HG03521 (cell line): ENCODE data around the gene TMEM14A.
A peak's percentile ranks its signal among the peaks of the same experiment; 100 is the strongest.
"Not testable (repeated sequence)": the region's sequence is repeated elsewhere in the genome, so short reads cannot be mapped to it uniquely, and the experiment has no call there.

Experiments used
- ATAC-seq: cut with Tn5 transposase; IDR thresholded peaks from one replicate; pipeline ENCODE4 v1.9.1; 2021; ENCODE audit warnings: mild to moderate bottlenecking, moderate library complexity; ENCODE audit not compliant: unreplicated experiment

TMEM14A gene

DNA sequence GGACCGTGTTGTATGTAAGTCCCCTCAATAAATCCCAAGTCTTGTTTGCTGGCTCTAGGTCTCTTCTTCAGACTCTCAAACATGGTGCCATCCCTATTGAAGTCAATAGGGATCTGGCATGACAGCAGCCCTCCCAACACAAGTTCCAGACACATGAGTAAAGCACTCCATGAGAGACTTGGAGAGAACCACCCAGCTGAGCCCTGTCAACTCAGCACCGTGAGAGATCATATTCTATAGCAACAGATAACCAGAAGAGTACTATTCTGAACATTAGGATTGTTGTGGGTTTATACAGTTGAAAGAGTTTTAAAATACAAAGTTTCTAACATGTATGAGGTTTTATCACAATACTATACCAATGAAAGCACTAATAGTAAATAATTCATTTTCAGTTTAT is 23.5 kb downstream of the TMEM14A start:
- ATAC-seq: no peak

DNA sequence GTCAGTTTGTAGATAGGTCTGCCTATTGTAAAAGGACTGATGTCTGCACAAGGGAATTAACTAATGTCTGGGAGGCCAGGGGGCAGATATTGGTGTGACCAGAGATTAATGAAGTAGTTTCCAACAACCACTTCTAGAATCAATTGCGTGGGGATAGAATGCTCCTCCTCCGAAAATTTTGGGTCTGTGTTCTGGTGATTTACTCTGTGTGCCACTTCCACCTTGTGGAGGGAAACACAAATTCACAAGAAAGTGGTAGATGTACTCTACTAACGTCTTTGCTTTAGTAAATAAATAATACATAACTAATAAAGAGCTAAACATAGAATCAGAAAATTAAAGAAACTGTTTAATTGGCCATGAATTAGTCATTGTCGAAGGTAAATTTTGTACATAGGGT is 25.5 kb downstream of the TMEM14A start:
- ATAC-seq: no peak

DNA sequence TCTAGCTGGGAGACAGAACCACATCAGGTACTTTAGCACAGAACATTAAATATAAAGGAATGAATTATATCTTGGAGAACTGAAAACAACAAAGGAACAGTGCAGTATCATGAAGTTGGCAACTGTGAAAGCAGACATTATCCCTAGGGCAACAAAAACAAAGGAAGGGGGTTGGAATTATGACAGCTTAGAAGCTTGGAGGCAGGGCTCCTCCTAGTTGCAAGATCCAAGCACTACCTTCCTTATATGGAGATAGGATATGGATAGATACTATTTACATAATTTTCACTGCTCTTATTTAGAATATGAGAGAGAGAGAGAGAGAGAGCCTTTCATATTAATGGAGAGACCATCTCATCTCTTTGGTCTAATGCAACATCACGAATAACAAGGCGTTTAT is 27.0 kb downstream of the TMEM14A start:
- ATAC-seq: no peak

DNA sequence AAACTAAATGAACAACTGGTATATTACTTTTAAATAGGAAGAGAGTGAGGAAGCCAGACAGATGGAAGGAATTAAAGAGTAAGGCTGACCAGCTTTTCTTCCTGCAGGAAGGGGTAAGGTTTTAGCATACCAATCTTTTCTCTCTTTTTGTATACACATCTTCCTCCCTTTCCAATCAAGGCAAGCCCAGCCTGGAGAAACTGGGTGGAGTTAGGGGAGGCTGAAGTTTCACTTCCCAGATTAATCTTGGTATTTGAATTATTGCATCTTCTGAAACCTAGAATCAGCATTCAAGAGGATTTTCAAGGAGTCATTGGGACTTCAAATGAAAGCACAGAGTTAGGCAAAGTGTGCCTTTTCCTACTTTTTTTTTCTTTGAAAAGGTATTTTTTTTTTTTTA is 33.1 kb downstream of the TMEM14A start:
- ATAC-seq: no peak

DNA sequence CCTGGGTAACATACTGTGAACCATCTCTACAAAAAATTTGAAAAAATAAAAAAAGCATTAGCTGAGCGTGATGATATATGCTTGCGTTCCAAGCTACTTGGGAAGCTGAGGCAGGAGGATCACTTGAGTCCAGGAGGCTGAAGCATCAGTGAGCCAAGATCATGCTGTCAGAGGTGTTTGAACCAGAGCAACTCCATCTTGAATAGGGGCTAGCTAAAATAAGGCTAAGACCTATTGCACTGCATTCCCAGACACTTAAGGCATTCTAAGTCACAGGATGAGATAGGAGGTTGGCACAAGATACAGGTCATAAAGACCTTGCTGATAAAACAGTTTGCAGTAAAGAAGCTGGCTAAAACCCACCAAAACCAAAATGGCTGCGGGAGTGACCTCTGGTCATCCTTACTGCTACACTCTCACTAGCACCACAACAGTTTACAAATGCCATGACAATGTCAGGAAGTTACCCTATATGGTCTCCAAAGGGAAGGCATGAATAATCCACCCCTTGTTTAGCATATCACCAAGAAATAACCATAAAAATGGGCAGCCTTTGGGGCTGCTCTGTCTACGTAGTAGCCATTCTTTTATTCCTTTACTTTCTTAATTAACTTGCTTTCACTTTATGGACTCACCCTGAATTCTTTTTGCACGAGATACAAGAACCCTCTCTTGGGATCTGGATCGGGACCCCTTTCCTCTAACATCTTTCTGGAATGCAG is 34.0 kb downstream of the TMEM14A start:
- ATAC-seq: not testable (repeated sequence)

DNA sequence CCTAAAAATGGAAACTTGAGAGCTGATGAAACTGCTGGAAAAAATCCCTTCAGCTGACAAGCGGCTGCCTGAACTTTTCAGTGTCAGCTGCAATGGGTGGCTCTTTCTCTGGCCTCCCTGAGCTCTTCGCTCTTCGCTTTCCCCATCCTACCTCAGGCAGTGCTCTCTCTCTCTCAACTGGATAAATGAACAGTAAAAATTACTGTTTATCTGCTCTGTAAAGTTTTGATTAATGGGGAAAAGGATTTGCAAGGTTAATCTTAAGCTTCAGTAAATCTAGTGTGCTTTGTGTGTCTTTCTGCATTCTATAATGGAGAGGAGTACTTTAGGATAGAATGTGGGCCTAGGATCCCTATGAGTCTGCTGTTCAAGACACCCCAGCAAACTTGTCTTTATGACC is 35.1 kb downstream of the TMEM14A start:
- no peak for ATAC-seq

DNA sequence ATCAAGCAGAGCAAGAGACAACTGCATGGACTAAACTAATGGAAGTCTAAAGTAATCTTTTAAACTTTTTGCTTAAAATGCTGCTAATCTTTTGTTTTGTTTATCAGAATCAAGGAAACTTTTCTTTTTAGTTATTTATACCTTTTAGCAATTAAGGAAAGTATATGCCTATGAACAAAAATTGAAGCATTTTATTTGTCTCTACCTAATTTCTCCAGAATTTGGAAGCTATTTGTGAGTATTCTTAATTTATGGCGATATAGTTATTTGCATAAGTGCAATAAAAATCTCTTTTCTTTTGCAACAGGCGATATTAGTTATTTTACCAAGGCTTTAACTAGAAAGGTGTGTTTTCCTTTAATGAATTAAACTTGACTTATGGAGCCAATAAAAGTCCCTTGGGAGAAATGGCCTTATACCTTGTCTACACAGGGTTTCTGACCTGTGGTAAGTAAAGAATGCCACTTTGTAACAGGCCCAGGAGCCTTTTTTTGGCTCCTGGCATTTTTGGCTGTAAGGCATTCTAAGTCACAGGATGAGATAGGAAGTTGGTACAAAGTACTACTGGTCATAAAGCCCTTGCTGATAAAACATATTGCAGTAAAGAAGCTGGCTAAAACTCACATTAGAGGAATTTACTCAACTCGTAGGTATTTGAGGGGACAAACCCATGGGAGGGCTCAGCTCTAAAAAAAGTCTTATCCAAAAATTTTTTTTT is 37.2 kb downstream of the TMEM14A start:
- ATAC-seq: no peak

DNA sequence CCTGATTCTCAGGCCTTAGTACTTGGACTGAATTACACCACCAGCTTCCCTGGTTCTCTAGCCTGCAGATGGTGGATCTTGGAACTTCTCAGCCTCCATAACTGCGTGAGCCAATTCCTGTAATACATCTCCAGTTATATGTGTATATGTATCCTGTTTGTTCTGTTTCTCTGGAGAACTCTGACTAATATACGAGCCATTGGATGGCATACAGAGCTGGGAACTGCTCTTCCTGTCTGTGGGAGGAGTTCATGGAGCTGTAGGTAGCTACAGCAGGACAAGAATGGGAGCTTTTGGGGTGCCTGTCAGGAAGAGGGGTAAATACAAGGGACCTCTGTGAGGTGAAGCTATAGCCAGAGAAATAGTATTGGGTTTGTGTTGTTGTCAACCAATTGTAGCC is 41.2 kb downstream of the TMEM14A start:
- ATAC-seq: no peak

DNA sequence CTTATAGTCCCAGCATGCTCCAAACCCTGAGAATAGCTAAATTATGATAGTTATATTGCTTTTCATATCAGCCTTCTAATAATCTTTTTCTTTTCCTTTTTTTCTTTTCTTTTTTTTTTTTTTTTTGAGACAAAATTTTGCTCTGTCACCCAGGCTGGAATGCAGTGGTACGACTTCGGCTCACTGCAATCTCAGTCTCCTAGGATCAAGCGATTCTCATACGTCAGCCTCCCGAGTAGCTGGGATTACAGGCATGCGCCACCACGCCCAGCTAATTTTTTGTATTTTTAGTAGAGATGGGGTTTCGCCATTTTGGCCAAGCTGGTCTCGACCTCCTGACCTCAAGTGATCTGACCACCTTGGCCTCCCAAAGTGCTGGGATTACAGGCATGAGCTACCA is 43.8 kb downstream of the TMEM14A start:
- ATAC-seq: not testable (repeated sequence)

DNA sequence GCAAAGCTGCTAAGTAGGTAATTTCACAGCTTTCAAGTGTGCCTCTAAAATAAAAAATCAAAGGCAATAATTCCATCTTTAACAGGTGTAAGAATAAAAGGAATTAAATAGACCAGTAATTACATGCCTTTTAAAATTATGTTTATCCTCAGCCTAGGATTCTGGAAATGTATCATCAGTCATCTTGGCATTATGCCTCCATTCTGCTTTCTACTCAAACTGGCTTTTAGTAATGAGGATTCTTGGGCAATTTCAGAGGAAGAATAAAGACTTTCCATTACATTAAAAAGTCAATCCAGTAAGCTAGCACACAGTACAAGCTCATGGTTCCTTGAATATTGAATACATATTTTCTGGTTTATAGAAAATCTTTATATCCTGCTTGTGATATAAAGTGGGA is 47.6 kb downstream of the TMEM14A start:
- ATAC-seq: no peak

DNA sequence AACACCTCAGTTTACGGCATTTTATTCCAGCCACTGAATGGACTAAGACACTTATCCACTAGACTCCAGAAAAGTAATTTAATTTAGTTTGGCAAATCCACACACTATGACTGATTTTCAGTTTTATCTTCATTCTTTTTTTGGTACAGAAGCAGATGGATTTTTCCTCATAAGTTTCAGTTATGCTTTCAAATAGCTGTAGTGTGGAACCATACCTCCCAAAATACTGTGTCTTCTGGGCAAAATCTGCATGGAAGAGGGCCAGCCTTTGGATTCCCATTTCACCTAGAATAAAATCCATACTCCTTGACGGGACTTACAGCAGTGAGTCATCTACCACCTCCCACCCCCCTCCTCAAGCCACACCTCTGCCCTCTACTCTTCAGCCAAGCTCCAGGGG is 49.4 kb downstream of the TMEM14A start:
- ATAC-seq: no peak

DNA sequence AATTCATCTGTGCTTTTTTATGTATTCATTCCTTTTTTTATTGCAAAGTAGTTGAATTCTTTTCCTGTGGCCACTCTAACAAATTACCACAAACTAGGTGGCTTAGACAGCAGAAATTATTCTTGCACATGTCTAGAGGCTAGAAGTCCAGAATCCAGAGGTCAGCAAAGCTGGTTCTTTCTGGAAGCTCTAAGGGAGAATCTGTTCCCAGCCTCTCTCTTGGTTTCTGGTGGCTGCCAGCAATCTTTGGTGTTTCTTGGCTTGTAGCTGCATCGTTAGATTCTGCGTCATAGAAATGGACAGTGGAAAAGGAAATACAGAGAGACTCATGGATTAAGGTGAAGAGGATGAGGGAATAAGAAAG is 53.1 kb downstream of the TMEM14A start:
- ATAC-seq: no peak

DNA sequence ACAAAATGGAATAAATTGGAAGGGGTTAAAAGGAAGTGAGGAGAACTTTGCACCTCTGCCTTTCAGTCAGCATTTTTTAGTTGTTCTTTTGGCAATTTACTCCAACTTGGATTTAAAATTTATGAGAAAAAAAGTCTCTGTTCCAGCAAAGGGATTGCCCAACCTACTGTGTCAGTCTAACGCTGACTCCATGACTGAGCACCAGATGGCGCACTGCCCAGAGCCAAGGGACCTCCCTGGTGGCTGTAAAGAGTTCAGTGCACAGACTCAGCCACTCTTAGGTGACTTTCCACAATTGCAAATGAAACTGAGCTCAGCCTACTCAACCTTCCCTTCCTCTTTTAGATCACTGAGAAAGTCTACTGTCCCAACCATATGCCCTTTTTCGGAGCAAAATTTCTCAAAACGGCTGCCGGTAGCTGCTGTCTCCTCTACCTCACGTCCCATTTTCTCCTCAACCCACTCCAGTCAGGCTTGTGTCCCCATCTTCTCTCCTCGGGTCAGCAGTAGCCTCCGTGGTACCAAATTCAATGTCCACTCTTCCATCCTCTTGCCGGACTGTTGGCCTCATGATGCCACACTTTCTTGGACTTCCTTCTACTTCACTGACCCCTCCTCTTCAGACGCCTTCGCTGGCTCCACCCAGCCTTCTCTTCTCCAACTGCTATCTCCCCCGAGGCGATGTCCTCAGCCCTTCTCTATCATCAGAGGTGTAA is 53.7 kb downstream of the TMEM14A start:
- peak; percentile 99 for ATAC-seq

DNA sequence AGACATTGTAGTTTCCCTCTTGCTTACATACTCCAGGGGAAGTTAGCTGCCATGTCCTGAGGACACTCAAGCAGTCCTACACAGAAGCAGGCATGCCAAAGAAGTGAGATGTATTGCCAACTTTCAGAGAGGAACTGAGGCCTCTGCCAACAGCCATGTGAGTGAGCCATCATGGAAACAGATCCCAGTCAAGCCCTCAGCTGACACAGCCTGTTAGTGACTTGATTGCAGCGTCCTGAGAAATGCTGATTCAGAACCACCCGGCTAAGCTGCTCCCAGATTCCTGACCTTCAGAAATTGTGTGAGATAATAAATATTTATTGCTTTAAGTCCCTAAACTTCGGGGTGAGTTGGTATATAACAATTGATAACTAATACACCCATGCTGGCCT is 54.2 kb downstream of the TMEM14A start:
- no peak for ATAC-seq

DNA sequence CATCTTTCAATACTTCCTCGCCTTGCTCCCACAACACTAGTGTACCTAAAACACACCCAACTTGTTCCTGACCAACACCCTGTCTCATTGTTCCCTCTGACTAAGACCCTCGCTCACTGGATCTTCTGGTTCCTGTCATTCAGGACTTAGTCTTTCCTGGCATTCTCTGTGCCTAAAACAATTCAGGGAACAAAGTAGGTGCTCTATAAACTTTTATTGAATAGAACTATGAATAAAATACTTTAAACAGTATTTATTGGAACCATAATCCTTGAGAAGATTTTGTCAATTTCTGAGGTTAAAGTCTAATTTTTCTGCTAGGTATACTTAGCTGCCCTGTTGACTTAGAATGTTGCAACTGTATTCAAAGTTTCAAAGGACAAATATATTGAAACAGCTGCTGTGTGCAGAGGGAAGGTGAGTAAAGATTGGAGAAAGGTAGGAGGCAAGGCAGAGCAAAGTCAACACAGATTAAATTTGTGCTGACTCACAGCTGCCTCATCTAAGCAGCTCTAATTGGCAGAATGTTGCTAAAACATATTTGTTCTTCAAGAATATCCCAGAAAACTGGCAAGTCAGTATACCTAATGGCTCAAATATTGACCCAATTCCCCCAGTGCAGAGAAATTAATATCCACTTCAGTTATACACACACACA is 54.8 kb downstream of the TMEM14A start:
- no peak for ATAC-seq

DNA sequence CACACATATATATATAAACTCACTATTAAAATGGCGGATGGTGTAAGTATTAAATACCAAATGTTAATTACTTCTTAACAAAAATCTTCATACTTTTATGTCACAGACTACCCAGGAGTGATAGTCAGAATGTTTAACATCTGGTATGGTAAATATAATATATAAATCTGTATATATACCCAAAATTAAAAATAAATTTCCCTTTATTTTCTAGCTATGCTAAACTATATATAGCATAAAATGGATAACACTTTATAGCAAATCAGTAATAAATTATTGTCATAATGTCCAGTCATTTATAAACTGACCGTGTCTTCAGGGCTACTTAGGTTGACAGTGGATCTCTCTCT is 55.3 kb downstream of the TMEM14A start:
- ATAC-seq: no peak

DNA sequence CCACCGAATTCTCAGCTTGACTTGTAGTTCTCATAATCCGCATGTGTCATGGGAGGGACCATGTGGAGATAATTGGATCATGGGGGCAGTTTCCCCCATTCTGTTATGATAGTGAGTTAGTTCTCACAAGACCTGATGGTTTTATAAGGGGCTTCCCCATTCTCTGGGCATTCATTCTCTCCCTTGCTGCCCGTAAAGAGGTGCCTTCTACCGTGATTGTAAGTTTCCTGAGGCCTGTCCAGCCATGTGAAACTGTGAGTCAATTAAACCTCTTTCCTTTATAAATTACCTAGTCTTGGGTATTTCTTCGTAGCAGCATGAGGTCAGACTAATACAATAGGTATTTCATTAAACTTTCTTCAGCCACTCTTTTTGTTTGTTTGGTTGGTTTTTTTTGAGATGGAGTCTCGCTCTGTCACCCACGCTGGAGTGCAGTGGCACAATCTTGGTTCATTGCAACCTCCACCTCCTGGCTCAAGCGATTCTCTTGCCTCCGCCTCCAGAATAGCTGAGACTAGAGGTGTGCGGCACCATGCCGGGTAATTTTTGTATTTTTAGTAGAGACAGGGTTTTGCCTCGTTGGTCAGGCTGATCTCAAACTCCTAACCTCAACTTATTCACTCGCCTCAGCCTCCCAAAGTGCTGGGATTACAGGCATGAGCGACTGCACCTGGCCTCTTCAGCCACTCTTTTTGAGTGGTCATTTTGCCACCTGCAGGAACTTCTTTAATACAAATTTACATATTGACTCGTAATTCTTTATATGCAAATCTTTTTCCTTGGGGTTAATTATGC is 56.0 kb downstream of the TMEM14A start:
- no peak for ATAC-seq

DNA sequence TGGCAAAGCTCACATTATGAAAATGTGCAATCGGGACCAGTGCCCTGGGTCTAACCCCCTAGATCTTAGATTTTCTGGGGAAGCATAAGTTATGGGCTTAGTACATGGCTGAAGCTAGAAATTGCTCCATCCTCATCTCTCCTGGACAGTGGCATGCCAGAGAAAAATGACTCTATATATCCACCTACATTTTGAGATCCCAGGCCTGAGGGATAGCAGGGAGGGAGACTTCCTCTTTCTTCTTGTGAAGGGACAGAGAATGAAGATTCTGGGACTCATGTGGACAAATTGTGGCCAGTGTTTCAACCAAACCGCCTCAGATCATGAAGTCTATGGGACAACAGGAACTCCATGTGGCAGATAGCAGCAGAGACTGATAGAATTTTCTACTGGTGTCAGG is 57.0 kb downstream of the TMEM14A start:
- no peak for ATAC-seq

DNA sequence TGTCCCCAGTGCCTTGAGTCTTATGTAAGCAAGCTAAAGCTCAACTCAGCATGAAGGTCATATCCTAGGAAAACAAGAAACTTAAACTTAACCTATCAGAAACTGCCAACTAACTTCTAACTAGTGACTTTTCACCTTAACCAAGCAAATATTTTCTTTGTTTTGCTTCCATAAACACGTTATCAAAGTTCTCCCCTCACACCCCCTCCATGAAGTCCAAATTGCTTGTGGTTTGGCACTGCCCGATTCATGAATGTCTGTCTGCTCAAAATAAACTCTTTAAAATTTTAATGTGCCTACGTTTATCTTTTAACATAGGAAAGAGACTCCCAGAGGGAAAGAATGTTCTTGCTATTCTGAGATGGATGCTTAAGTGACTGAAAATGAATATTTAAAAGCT is 57.5 kb downstream of the TMEM14A start:
- ATAC-seq: no peak

DNA sequence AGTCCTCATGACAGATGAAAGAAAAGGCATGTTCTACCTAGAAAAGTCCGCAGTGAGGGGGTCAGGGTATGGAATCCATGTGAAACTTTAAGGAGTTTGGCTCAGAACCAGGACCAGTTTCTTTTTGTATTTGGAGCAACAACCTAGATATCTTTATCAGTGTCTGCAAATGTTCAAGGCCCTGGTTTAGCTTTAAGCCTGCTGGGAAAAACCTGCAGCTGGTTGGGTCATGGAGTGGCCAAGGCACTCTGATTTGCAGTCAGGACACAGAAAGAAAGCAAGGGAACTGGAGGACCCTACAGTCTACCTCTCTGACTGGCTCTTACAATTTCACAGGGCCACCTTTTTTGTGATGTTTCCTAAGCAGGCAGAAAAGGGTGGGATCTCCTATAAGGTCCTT is 58.7 kb downstream of the TMEM14A start:
- ATAC-seq: no peak

DNA sequence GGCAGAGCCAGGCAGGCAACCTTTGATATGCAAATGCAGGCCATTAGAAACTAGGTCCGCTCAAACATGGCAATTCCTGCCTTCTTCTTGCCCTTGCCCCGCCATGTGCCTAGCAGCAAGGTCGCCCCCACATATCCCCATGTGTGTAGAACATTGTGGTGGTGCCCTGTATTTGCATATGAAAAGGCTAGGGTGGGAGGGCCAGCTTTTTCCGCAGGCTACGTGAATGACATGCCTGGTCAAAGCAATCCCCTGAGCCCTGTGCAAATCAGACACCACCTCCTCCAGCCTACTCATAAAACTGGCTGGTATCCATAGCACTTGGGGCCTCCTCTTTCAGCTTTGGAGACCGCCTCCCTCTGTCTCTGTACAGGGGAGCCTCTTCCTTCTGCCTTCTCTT is 60.8 kb downstream of the TMEM14A start:
- ATAC-seq: no peak
